ENCODE measurements around the gene ZNF22.

ZNF22 gene

GRCh38 chr10:44988957-44989585 is 11.7 kb upstream of the ZNF22 start:
- in situ Hi-C loops (cut with MboI; ENCODE audit: low sequenced_read_pairs) = no loop called here

- in situ Hi-C loops (cut with MboI; ENCODE audit: low sequenced_read_pairs) = no loop called here
Observed at GRCh38 chr10:44989597-44990301, 11.0 kb upstream of the ZNF22 start.

- in situ Hi-C loops (cut with MboI; ENCODE audit: low sequenced_read_pairs) = no loop called here
Observed at GRCh38 chr10:44990302-44990655, 10.4 kb upstream of the ZNF22 start.

GRCh38 chr10:44990965-44991364 is 9.8 kb upstream of the ZNF22 start:
- in situ Hi-C loops (cut with MboI; ENCODE audit: low sequenced_read_pairs) = no loop called here

- in situ Hi-C loops (cut with MboI; ENCODE audit: low sequenced_read_pairs) = no loop called here
Observed at GRCh38 chr10:44991571-44991970, 9.2 kb upstream of the ZNF22 start.

- in situ Hi-C loops (cut with MboI; ENCODE audit: low sequenced_read_pairs) = no loop called here
Observed at GRCh38 chr10:44992070-44992731, 8.5 kb upstream of the ZNF22 start.

GRCh38 chr10:44992732-44993225 is 7.9 kb upstream of the ZNF22 start:
- in situ Hi-C loops (cut with MboI; ENCODE audit: low sequenced_read_pairs) = no loop called here

- in situ Hi-C loops (cut with MboI; ENCODE audit: low sequenced_read_pairs) = no loop called here
Observed at GRCh38 chr10:44993226-44993921, 7.3 kb upstream of the ZNF22 start.

GRCh38 chr10:44993922-44994751 is 6.6 kb upstream of the ZNF22 start:
- in situ Hi-C loops (cut with MboI; ENCODE audit: low sequenced_read_pairs) = no loop called here

- in situ Hi-C loops (cut with MboI; ENCODE audit: low sequenced_read_pairs) = no loop called here
Observed at GRCh38 chr10:44994752-44995530, 5.8 kb upstream of the ZNF22 start.

GRCh38 chr10:44995581-44995913 is 5.2 kb upstream of the ZNF22 start:
- in situ Hi-C loops (cut with MboI; ENCODE audit: low sequenced_read_pairs) = no loop called here

- in situ Hi-C loops (cut with MboI; ENCODE audit: low sequenced_read_pairs) = no loop called here
Observed at GRCh38 chr10:44995914-44996669, 4.6 kb upstream of the ZNF22 start.

- in situ Hi-C loops (cut with MboI; ENCODE audit: low sequenced_read_pairs) = no loop called here
Observed at GRCh38 chr10:44997105-44997748, 3.5 kb upstream of the ZNF22 start.

- in situ Hi-C loops (cut with MboI; ENCODE audit: low sequenced_read_pairs) = no loop called here
Observed at GRCh38 chr10:44998146-44998631, 2.5 kb upstream of the ZNF22 start.

- in situ Hi-C loops (cut with MboI; ENCODE audit: low sequenced_read_pairs) = no loop called here
Observed at GRCh38 chr10:45000138-45000751, 478 bp upstream of the ZNF22 start.

- in situ Hi-C loops (cut with MboI; ENCODE audit: low sequenced_read_pairs) = no loop called here
Observed at GRCh38 chr10:45001381-45002148, 842 bp downstream of the ZNF22 start.

- in situ Hi-C loops (cut with MboI; ENCODE audit: low sequenced_read_pairs) = no loop called here
Observed at GRCh38 chr10:45003432-45004000, 2.8 kb downstream of the ZNF22 start.
